ENCODE measurements around the gene TLE5.
"Not testable (repeated sequence)": the region's sequence is repeated elsewhere in the genome, so short reads cannot be mapped to it uniquely, and the experiment has no call there.

Gene TLE5

DNA sequence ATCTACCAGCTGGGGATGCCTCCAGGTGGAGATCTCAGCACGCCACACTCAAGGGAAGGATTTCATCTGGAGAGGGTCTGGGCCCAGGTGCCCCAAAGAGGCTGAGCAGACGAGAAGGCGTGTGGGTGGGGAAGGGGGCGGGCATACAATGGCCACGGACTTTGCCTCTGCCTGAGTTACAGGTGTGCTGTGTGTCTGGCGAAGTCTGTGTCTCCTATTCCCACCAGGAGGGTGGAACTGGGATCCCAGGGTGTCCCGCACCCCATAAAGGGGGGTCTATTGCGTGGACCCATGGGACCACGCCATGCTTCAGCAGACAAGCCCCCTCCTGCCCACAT is 36.8 kb downstream of the TLE5 start:
- DNase-seq (ENCODE audit: low spot score), result no peak

DNA sequence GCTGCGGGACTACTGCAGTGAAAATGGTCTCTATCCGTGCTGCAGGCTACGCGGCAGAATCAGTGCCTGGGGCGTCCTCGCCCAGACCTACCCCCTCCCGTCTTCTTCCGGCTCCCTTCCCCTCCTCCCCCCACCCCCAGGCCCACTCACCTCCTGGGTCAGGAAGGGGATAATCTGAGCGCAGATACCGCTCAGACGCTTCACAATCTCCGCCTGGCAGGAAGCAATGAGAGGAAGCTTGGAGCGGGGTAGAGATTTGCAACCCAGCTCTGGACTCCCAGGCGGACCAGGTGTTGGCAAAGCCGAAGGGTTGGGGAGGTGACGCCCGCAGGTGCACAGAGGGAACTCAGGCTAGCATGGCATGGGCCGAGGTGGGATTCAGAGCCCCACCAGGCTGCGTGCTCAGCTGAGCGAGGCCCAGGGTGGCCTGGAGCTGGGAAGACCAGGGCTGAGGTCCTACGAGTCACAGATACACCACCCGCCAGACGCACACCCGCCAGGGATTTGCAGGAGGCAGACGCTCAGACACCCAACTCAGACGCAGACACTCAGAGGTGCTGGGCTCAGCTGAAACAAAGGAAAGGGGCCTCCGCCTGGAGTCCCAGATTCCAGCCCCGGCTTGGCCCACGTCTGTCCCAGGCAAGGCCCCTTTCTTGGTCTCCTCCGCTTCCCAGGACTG is 37.3 kb downstream of the TLE5 start:
- DNase-seq (ENCODE audit: low spot score), result no peak

DNA sequence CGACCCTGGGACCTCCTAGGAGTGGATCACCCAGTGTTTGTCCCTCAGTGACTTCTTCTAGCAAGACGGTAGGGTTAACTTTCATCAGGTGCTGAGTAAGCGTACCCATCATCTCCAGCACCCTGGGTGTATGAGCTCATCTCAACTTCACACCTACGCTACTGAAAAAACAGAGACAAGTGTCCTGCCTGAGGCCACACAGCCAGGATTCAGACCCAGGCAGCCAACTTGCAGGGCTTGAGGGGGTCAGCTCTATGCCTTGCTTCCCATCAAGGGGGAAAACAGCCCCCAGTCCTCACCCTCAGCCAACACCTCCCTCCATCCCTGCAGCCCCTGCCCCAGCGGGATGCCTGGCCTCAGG is 37.8 kb downstream of the TLE5 start:
- DNase-seq (ENCODE audit: low spot score), result no peak

GRCh38 chr19:3020321-3020960 is 41.9 kb downstream of the TLE5 start:
- no peak for DNase-seq (ENCODE audit: low spot score)

DNA sequence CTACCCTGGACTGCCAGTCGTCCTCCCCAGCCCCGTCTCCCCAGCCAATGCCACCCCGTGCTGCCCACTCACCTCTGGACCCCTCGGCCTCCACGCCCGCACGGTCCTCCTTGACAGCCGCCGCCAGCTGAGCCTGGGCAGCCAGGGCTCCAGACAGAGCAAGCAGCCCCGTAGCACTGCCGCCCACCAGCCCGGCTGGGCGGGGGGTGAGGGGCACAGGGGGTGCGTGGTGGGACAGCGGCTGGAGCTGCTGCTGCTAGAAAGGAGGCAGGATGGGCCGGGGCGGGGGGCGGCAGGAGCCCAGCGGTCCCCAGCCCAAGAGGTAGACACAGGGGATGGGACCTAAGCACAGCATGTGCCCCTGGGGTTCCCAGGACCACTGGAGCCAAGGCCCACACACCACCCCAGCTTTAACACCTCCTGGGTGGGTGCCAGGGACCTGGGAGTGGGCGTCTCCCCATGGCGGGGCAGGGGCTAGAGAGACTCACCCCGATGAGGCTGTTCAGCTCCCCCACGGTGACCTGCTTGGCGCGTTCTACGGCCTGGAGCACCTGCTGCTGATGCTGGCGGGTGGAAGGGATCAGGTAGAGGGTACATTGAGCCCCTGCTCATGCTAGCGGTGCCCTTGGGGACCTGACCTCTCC is 43.0 kb downstream of the TLE5 start:
- DNase-seq (ENCODE audit: low spot score), result no peak

GRCh38 chr19:3017923-3018322 is 44.4 kb downstream of the TLE5 start:
- no peak for DNase-seq (ENCODE audit: low spot score)

- DNase-seq (ENCODE audit: low spot score), result no peak
Observed at GRCh38 chr19:3015126-3016057, 46.9 kb downstream of the TLE5 start.

DNA sequence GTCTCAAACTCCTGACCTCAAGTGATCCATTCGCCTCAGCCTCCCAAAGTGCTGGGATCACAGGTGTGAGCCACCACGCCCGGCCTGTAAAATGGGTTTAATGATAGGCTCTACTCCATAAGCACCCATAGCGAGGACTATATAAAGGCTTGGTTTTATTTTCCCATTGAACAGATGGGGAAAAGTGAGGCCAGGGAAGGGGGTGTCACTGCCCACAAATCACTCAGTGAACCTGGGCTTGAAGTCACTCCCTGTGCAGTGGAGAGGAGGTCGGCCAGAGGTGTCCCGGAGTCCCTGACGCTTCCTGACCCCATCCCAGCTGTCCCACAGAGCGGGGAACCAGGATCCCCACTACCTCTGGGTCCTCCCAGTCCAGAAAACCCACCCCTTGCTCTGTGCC is 48.2 kb downstream of the TLE5 start:
- DNase-seq (ENCODE audit: low spot score), result no peak

- no peak for DNase-seq (ENCODE audit: low spot score)
Observed at GRCh38 chr19:3013263-3013725, 49.0 kb downstream of the TLE5 start.

GRCh38 chr19:3012621-3013262 is 49.6 kb downstream of the TLE5 start:
- DNase-seq (ENCODE audit: low spot score), result no peak

DNA sequence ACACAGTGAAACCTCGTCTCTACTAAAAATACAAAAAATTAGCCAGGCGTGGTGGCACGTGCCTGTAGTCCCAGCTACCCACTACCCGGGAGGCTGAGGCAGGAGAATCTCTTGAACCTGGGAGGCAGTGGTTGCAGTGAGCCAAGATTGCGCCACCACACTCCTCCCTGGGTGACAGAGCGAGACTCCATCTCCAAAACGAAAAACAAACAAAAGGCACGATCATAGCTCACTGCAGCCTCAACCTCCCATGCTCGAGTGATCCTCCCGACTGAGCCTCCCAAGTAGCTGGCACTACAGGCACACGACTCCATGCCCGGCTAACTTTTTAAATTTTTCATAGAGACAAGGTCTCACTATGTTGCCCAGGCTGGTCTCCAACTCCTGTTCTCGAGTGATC is 50.2 kb downstream of the TLE5 start:
- not testable (repeated sequence) for DNase-seq (ENCODE audit: low spot score)

DNA sequence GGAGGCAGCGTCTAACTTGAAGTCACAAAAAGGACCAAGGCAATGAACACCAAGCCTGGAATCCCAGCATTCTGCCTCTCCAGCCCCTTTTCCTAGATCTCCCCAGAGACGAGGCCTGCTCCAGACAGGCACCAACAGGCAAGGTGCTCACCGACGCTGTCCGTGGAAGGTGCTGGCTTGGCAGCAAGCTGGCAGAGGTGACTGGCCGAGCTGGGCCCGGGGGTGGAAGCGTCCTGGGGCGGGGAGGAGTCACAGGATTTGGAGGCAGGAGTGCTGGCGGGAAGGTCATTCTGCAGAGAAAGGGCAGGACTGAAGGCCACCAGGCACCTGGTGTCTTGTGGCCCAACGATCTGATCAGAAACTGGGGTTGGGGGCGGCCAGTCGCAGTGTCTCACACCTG is 51.4 kb downstream of the TLE5 start:
- no peak for DNase-seq (ENCODE audit: low spot score)

GRCh38 chr19:3008994-3009393 is 53.3 kb downstream of the TLE5 start:
- no peak for DNase-seq (ENCODE audit: low spot score)

GRCh38 chr19:3007975-3008374 is 54.3 kb downstream of the TLE5 start:
- DNase-seq (ENCODE audit: low spot score), result no peak

- no peak for DNase-seq (ENCODE audit: low spot score)
Observed at GRCh38 chr19:3006075-3006767, 56.1 kb downstream of the TLE5 start.

DNA sequence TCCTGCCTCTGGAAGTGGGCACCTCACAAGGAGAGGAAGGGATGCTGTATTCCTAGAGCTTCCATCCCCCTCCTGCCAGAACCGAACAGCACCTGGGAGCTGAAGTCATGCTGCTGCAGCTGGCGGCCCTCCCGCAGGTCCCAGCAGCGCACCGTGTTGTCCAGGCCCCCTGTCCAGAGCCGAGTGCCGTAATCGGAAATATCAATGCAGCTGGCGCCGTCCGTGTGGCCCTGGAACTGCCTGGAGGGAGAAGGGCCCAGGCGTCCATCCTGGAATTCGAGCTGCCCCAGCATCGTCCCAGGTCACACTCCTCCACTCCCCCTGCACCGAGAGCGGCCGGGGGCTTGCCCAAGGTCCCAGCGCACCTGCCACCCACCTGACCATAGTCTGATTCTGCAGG is 57.0 kb downstream of the TLE5 start:
- no peak for DNase-seq (ENCODE audit: low spot score)

DNA sequence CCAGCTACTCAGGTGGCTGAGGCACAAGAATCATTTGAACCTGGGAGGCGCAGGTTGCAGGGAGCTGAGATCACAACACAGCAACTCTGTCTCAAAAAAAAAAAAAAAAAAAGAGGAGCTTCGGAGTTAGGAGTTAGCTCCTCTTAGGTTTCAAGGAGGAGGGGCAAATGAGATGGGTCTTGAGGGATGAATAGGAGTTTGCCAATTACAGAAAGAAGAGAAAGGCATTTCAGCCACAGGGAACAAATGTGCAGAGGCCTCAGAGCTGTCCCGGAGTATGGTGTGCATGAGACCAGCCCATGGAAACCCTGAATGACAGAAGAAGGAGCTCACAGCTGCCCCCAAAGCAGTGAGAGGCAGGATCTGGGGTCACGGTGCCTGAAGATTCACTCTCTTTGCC is 57.8 kb downstream of the TLE5 start:
- DNase-seq (ENCODE audit: low spot score), result no peak

GRCh38 chr19:3003046-3003445 is 59.2 kb downstream of the TLE5 start:
- no peak for DNase-seq (ENCODE audit: low spot score)

Measured in left forelimb (tissue), 1 donor.